Trophoblast cell (in vitro differentiated cells and primary cell): Measurements from ENCODE around the gene PCSK4.

Experiments used
- DNase-seq, 2 donors: peaks; one replicate each; pipeline ENCODE4 v3.0.0-alpha.2; 2016
- H2AFZ ChIP-seq: 2 replicates; pipeline ENCODE4 v1.6.1; 2013; ENCODE audit warnings: low read length, moderate library complexity, mild to moderate bottlenecking; ENCODE audit not compliant: insufficient read depth, poor library complexity
- H2AK5ac ChIP-seq: 2 replicates; pipeline ENCODE4 v1.6.1; 2013; ENCODE audit warnings: mild to moderate bottlenecking, low read length
- H2BK120ac ChIP-seq: 2 replicates; pipeline ENCODE4 v1.6.1; 2013; ENCODE audit warnings: low read length, mild to moderate bottlenecking, moderate library complexity; ENCODE audit not compliant: insufficient read depth, poor library complexity
- H2BK12ac ChIP-seq: 2 replicates; pipeline ENCODE4 v1.6.1; 2013; ENCODE audit warnings: mild to moderate bottlenecking, low read length, moderate library complexity
- H2BK5ac ChIP-seq: 2 replicates; pipeline ENCODE4 v1.6.1; 2013; ENCODE audit warnings: low read length, low read depth, moderate library complexity, mild to moderate bottlenecking; ENCODE audit not compliant: poor library complexity
- H3K14ac ChIP-seq: 2 replicates; pipeline ENCODE4 v1.6.1; 2013; ENCODE audit warnings: mild to moderate bottlenecking, low read length
- H3K18ac ChIP-seq: 2 replicates; pipeline ENCODE4 v1.6.1; 2013; ENCODE audit warnings: mild to moderate bottlenecking, low read length
- H3K23ac ChIP-seq: 2 replicates; pipeline ENCODE4 v1.6.1; 2013; ENCODE audit warnings: low read length
- H3K27ac ChIP-seq: 2 replicates; pipeline ENCODE4 v1.5.1; 2013; ENCODE audit warnings: low read depth, mild to moderate bottlenecking, inconsistent platforms, low read length, moderate library complexity
- H3K27me3 ChIP-seq: 2 replicates; pipeline ENCODE4 v1.6.1; 2013; ENCODE audit warnings: inconsistent platforms, mild to moderate bottlenecking, low read length, moderate library complexity; ENCODE audit not compliant: insufficient read depth
- H3K36me3 ChIP-seq, 2 experiments: 1 replicate in 1 of 2; 2 replicates in 1 of 2; pipeline ENCODE4 v1.6.1; 2013; ENCODE audit warnings: low read length in 2 of 2, mild to moderate bottlenecking in 2 of 2, moderate library complexity in 1 of 2; ENCODE audit not compliant: insufficient read depth in 2 of 2, control insufficient read depth in 1 of 2
- H3K4ac ChIP-seq: 2 replicates; pipeline ENCODE4 v1.6.1; 2013; ENCODE audit warnings: low read depth, mild to moderate bottlenecking, low read length, moderate library complexity
- H3K4me1 ChIP-seq, 2 experiments: 1 replicate in 1 of 2; 2 replicates in 1 of 2; pipeline ENCODE4 v1.6.1; 2013; ENCODE audit warnings: low read length in 2 of 2, mild to moderate bottlenecking in 2 of 2, moderate library complexity in 1 of 2; ENCODE audit not compliant: insufficient read depth in 2 of 2, control insufficient read depth in 1 of 2
- H3K4me2 ChIP-seq: 2 replicates; pipeline ENCODE4 v1.6.1; 2013; ENCODE audit warnings: inconsistent platforms, mild to moderate bottlenecking, low read length, moderate library complexity
- H3K4me3 ChIP-seq: 2 replicates; pipeline ENCODE4 v1.5.1; 2013; ENCODE audit warnings: mild to moderate bottlenecking, low read depth, low read length, inconsistent platforms
- H3K79me1 ChIP-seq: one replicate; pipeline ENCODE4 v1.6.1; 2013; ENCODE audit warnings: low read length
- H3K79me2 ChIP-seq: 2 replicates; pipeline ENCODE4 v1.6.1; 2013; ENCODE audit warnings: low read length, mild to moderate bottlenecking; ENCODE audit not compliant: control insufficient read depth, insufficient read depth, poor library complexity
- H3K9ac ChIP-seq: 2 replicates; pipeline ENCODE4 v1.6.1; 2013; ENCODE audit warnings: mild to moderate bottlenecking, low read length
- H3K9me3 ChIP-seq: 2 replicates; pipeline ENCODE4 v1.6.1; 2013; ENCODE audit warnings: low read depth, mild to moderate bottlenecking, control low read depth, inconsistent platforms, low read length; ENCODE audit not compliant: insufficient read depth
- H4K12ac ChIP-seq: 2 replicates; pipeline ENCODE4 v1.6.1; 2013; ENCODE audit warnings: low read depth, mild to moderate bottlenecking, low read length, moderate library complexity
- H4K8ac ChIP-seq: 2 replicates; pipeline ENCODE4 v1.6.1; 2013; ENCODE audit warnings: low read depth, mild to moderate bottlenecking, low read length, moderate library complexity
- H4K91ac ChIP-seq: one replicate; pipeline ENCODE4 v1.6.1; 2013; ENCODE audit warnings: low read depth, mild to moderate bottlenecking, low read length, moderate library complexity
- WGBS: extraction: QIAGEN DNeasy Blood & Tissue Kit; methylation state at CpG from one replicate; pipeline ENCODE4 v1.1.7; 2013; ENCODE audit warnings: missing lambda C conversion rate; ENCODE audit not compliant: insufficient read length, insufficient coverage; ENCODE audit errors: extremely low coverage; 5-methylcytosine and 5-hydroxymethylcytosine counted together

PCSK4 gene

DNA sequence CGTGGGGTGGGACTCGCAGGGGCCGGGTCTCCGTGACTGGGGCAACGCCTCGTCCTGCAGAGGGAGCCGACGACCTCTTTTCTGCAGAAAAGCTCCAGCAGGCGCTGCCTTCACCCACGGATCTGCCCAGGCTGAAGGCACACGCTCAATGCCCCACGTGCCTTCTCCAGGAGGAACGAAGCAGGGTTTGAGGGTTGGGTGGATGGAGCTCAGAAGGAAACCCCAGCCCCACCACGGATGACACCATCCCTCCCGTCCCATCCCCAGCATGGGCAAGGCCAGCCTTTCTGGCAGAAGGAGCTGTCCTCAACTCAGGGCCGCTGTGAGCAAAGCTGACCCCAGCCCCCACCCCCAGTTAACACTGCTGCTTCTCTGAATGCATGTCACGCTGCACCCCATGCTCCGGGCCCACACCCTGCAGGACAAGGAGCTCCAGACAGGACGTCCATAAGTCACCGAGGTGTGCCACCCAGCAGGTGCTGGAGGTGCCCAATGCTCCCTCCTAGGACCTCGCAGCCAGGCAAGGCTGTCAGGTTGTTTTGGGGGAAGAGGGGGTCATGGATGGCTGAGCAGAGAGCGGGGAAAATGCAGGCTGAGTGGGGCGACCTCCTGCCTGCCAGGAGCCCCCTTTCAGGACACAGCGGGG lies 18.5 kb downstream of the PCSK4 start:
- Histone ChIP-seq H2BK5ac (no peak overlapping the region), H2BK12ac (no peak overlapping the region), H3K4ac (no peak overlapping the region), H3K23ac (no peak overlapping the region), H4K91ac (no peak overlapping the region), H4K12ac (no peak overlapping the region), H3K18ac (no peak overlapping the region), H2BK120ac (no peak overlapping the region), H3K79me1 (no peaks in the 10 kb centered on the region), H3K4me1 (peaks cover 5 to 17% of the 10 kb centered on the region in 2 experiments), H3K36me3 (peaks cover 11 to 19% of the 10 kb centered on the region in 2 experiments), H2AFZ (no peak overlapping the region), H3K27me3 (peaks cover 56% of the 10 kb centered on the region), H3K9ac (no peak overlapping the region), H3K4me3 (no peak overlapping the region), H3K4me2 (no peak overlapping the region), H2AK5ac (no peak overlapping the region), H3K27ac (no peak overlapping the region), H4K8ac (no peak overlapping the region), H3K79me2 (no peaks in the 10 kb centered on the region), H3K9me3 (peaks cover 19% of the 10 kb centered on the region), H3K14ac (no peak overlapping the region)
- no CpG with 5 or more reads among the region's 24 CpGs for WGBS
- no peak for DNase-seq

DNA sequence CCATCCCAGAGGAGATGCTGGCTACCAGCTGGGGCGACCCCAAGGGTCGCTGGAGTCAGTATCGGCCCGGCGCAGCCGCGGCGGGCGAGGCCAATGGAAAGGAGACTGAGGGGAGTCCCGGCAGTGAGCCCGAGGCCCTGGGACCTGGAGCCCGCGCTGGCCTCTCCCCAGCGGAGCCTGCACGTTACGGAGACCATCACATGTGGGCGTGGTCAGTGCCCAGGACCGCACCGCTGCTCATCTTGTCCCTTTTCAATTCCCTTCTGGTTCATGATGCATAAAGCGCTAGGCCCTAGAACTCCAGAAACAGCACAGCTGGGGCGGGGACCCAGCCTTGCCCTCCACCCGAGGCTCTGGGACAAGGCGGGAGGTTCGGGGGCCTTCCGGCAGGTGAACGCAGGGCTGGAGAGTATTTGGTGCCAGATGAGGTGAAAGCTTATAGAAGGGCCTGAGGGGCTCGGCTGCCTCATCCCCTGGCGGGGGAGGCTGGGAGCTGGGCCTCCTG lies 19.1 kb downstream of the PCSK4 start:
- Histone ChIP-seq H3K9ac (no peak overlapping the region), H3K9me3 (peaks cover 21% of the 10 kb centered on the region), H3K14ac (no peak overlapping the region), H3K36me3 (peaks cover 11 to 16% of the 10 kb centered on the region in 2 experiments), H3K4me1 (peaks cover 5 to 17% of the 10 kb centered on the region in 2 experiments), H2AFZ (no peak overlapping the region), H3K79me1 (no peaks in the 10 kb centered on the region), H3K27ac (no peak overlapping the region), H3K23ac (no peak overlapping the region), H4K8ac (no peak overlapping the region), H4K91ac (no peak overlapping the region), H3K4me3 (no peak overlapping the region), H3K4me2 (peak overlapping the region; percentile 50), H3K18ac (no peak overlapping the region), H3K79me2 (no peaks in the 10 kb centered on the region), H3K4ac (no peak overlapping the region), H4K12ac (no peak overlapping the region), H3K27me3 (peaks cover 62% of the 10 kb centered on the region), H2BK12ac (no peak overlapping the region), H2BK5ac (no peak overlapping the region), H2AK5ac (no peak overlapping the region), H2BK120ac (no peak overlapping the region)
- WGBS: no CpG with 5 or more reads among the region's 28 CpGs
- peak in 1 of 2 donors; percentile 56 for DNase-seq

DNA sequence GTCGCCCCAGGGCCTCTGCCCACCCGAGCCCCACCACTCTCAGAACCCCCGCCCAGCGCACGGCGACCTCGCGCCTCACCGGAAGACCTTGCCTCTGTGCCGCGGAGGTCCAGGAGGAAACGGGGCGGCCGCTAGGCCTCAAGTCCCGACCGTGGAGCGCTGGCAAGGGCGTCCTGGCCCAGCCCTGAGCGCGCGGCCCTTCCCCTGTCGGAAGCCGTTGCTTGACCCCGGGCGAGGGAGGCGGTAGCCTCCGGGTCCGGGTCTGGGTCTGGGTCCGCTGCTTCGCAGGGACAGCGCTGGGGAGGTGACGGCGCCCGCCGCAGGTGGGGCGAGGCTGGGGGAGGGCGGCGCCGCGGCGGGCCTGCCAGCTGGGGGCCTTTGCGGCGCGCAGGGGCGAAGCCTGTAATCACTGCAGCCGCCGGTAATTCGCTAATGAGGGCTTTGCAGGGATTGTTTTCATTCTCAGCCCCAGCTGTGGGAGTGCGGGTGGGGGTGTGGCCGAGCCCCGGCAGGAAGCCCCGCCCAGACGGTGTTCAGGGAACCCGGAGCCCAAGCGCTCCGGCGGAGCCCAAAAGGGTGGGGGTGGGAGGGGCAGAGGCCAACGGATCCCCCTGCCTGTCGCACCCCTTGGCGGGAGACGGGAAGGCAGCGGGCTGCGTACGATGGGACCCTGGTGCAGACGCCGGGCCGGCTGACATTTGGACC lies 19.7 kb downstream of the PCSK4 start:
- DNase-seq: peak in 1 of 2 donors; percentile 56
- H4K91ac ChIP-seq: no peak overlapping the region
- H3K9ac ChIP-seq: no peak overlapping the region
- no peak overlapping the region for H3K4ac ChIP-seq
- peaks cover 68% of the 10 kb centered on the region for H3K27me3 ChIP-seq
- peaks cover 5 to 19% of the 10 kb centered on the region in 2 experiments for H3K4me1 ChIP-seq
- no peak overlapping the region for H2BK5ac ChIP-seq
- no peak overlapping the region for H2AK5ac ChIP-seq
- H3K27ac ChIP-seq: no peak overlapping the region
- no peak overlapping the region for H3K4me3 ChIP-seq
- H3K79me2 ChIP-seq: no peaks in the 10 kb centered on the region
- H2BK12ac ChIP-seq: no peak overlapping the region
- no peak overlapping the region for H3K18ac ChIP-seq
- peaks cover 25% of the 10 kb centered on the region for H3K9me3 ChIP-seq
- no peak overlapping the region for H2BK120ac ChIP-seq
- H3K4me2 ChIP-seq: peak overlapping the region; percentile 50
- H3K79me1 ChIP-seq: no peaks in the 10 kb centered on the region
- no peak overlapping the region for H3K23ac ChIP-seq
- peaks cover 6 to 11% of the 10 kb centered on the region in 2 experiments for H3K36me3 ChIP-seq
- no peak overlapping the region for H2AFZ ChIP-seq
- H4K12ac ChIP-seq: no peak overlapping the region
- no peak overlapping the region for H4K8ac ChIP-seq
- WGBS: no CpG with 5 or more reads among the region's 67 CpGs
- H3K14ac ChIP-seq: no peak overlapping the region

DNA sequence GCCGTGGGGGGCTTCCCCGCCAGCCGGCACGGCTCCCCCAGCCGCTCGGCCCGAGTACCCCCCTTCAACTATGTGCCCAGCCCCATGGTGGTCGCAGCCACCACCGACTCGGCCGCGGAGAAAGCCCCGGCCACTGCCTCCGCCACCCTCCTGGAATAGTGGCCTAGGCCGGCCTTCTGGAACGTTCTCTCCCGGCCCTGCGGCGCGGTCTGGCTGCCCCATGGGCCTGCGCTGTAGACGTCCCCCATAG lies 20.2 kb downstream of the PCSK4 start:
- Histone ChIP-seq H2AK5ac (no peak overlapping the region), H3K27me3 (peaks cover 73% of the 10 kb centered on the region), H3K23ac (no peak overlapping the region), H4K12ac (no peak overlapping the region), H2AFZ (no peak overlapping the region), H3K4me2 (peak overlapping the region; percentile 50), H3K79me2 (no peaks in the 10 kb centered on the region), H3K4me1 (peaks cover 5 to 19% of the 10 kb centered on the region in 2 experiments), H3K9ac (no peak overlapping the region), H2BK5ac (no peak overlapping the region), H2BK120ac (no peak overlapping the region), H3K27ac (no peak overlapping the region), H3K9me3 (peaks cover 29% of the 10 kb centered on the region), H3K4ac (no peak overlapping the region), H3K14ac (no peak overlapping the region), H3K4me3 (no peak overlapping the region), H4K91ac (no peak overlapping the region), H3K79me1 (no peaks in the 10 kb centered on the region), H2BK12ac (no peak overlapping the region), H4K8ac (no peak overlapping the region), H3K18ac (no peak overlapping the region), H3K36me3 (peaks cover 3 to 8% of the 10 kb centered on the region in 2 experiments)
- WGBS: no CpG with 5 or more reads among the region's 22 CpGs
- DNase-seq: no peak
